Activated naive CD8-positive, alpha-beta T cell treated with anti-CD3 and anti-CD28 coated beads, Interleukin-2, amount 50 U/mL, for 24 hours (primary cell): Measurements from ENCODE around the gene U2SURP.

Experiments used
- ATAC-seq: fragments of 150-1000 bp; cut with Tn5 transposase; one replicate; pipeline ENCODE4 v1.10.0; 2021
- DNase-seq: peaks from one replicate; pipeline ENCODE4 v3.0.0; 2021
- H3K27ac Mint-ChIP-seq: one replicate; pipeline ENCODE4 v1.8.0; 2021; ENCODE audit warnings: mild to moderate bottlenecking, mixed read lengths
- H3K27me3 Mint-ChIP-seq: one replicate; pipeline ENCODE4 v1.8.0; 2021; ENCODE audit warnings: mixed read lengths
- H3K36me3 Mint-ChIP-seq: one replicate; pipeline ENCODE4 v1.8.0; 2021; ENCODE audit warnings: low read depth, mixed read lengths
- H3K4me1 Mint-ChIP-seq: one replicate; pipeline ENCODE4 v1.8.0; 2021; ENCODE audit warnings: mixed read lengths
- H3K4me3 Mint-ChIP-seq: one replicate; pipeline ENCODE4 v1.8.0; 2021; ENCODE audit warnings: mild to moderate bottlenecking, moderate library complexity, mixed read lengths
- H3K9me3 Mint-ChIP-seq: one replicate; pipeline ENCODE4 v1.8.0; 2021; ENCODE audit warnings: mixed read lengths

U2SURP gene

GRCh38 chr3:143083781-143084180 is 82.4 kb downstream of the U2SURP start:
- no peak overlapping the region for H3K27ac Mint-ChIP-seq

GRCh38 chr3:143084856-143085731 is 83.7 kb downstream of the U2SURP start:
- Mint-ChIP-seq H3K27me3 (peaks cover 2% of the 10 kb centered on the region), H3K4me1 (peaks cover 14% of the 10 kb centered on the region), H3K36me3 (no peaks in the 10 kb centered on the region), H3K27ac (no peak overlapping the region), H3K9me3 (no peaks in the 10 kb centered on the region), H3K4me3 (no peak overlapping the region)
- DNase-seq (no peak), ATAC-seq (peak; percentile 63)

More at GRCh38 chr3:143083781-143084180, 82.4 kb downstream of the U2SURP start:
- no peak for DNase-seq
- H3K27me3 Mint-ChIP-seq: peaks cover 2% of the 10 kb centered on the region
- H3K36me3 Mint-ChIP-seq: no peaks in the 10 kb centered on the region
- ATAC-seq: no peak
- no peaks in the 10 kb centered on the region for H3K9me3 Mint-ChIP-seq
- no peak overlapping the region for H3K4me3 Mint-ChIP-seq
- H3K4me1 Mint-ChIP-seq: peaks cover 14% of the 10 kb centered on the region

DNA sequence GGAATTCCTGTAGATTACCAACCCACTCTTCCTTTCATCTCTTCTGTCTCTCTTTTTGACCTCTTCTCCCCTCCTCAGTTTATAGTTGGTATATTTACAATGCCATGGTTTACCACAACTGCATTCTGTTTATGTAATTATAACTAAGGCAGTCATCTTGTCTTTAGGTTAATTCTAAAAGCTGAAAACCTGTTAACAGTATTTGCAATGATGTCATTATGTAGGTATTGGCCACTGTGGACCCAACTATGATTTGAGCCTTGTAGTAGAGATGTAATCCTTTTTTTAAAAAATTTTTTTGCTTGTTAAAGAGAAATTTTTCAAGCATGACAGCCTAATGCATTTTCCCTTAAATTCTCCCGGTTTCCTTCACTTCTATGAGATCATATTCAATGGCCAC is 87.5 kb downstream of the U2SURP start:
- no peaks in the 10 kb centered on the region for H3K9me3 Mint-ChIP-seq
- H3K4me1 Mint-ChIP-seq: no peaks in the 10 kb centered on the region
- DNase-seq (no peak), ATAC-seq (no peak)
- no peaks in the 10 kb centered on the region for H3K36me3 Mint-ChIP-seq
- no peak overlapping the region for H3K4me3 Mint-ChIP-seq
- H3K27ac Mint-ChIP-seq: no peak overlapping the region
- H3K27me3 Mint-ChIP-seq: no peaks in the 10 kb centered on the region

GRCh38 chr3:143089965-143090364 is 88.6 kb downstream of the U2SURP start:
- no peaks in the 10 kb centered on the region for H3K9me3 Mint-ChIP-seq
- no peaks in the 10 kb centered on the region for H3K36me3 Mint-ChIP-seq
- no peaks in the 10 kb centered on the region for H3K4me1 Mint-ChIP-seq
- DNase-seq (no peak), ATAC-seq (no peak)
- H3K27me3 Mint-ChIP-seq: no peaks in the 10 kb centered on the region
- no peak overlapping the region for H3K4me3 Mint-ChIP-seq
- no peak overlapping the region for H3K27ac Mint-ChIP-seq

DNA sequence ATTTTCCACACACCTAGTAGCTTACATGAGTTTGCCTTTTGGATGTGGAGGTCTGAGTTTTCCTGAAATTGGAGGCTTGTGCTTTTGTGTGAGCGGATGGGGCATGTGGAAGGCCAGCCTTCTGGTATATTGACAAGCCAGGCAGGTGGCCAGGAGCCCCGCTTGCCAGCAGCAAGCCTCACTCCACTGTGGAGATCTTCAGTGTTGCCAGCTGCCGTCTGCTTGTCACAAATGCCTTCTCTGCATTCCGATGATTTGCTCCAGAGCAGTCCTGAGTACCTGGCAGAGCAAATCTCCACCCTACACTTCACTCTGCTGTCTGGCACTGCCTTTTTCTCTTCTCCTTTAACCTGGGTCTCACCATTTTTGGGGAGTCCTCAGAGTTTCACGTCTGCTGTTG is 89.1 kb downstream of the U2SURP start:
- H3K9me3 Mint-ChIP-seq: no peaks in the 10 kb centered on the region
- H3K36me3 Mint-ChIP-seq: no peaks in the 10 kb centered on the region
- H3K4me1 Mint-ChIP-seq: no peaks in the 10 kb centered on the region
- H3K4me3 Mint-ChIP-seq: no peak overlapping the region
- ATAC-seq: no peak
- DNase-seq: no peak
- H3K27ac Mint-ChIP-seq: no peak overlapping the region
- H3K27me3 Mint-ChIP-seq: no peaks in the 10 kb centered on the region

GRCh38 chr3:143090976-143091837 is 89.8 kb downstream of the U2SURP start:
- DNase-seq: no peak
- H3K9me3 Mint-ChIP-seq: no peaks in the 10 kb centered on the region
- ATAC-seq: no peak
- no peak overlapping the region for H3K4me3 Mint-ChIP-seq
- no peaks in the 10 kb centered on the region for H3K4me1 Mint-ChIP-seq
- no peaks in the 10 kb centered on the region for H3K27me3 Mint-ChIP-seq
- H3K36me3 Mint-ChIP-seq: no peaks in the 10 kb centered on the region
- H3K27ac Mint-ChIP-seq: no peak overlapping the region

GRCh38 chr3:143092191-143092590 is 90.8 kb downstream of the U2SURP start:
- ATAC-seq (no peak), DNase-seq (no peak)
- H3K27ac Mint-ChIP-seq: no peak overlapping the region
- no peak overlapping the region for H3K4me3 Mint-ChIP-seq
- no peaks in the 10 kb centered on the region for H3K27me3 Mint-ChIP-seq
- H3K4me1 Mint-ChIP-seq: no peaks in the 10 kb centered on the region
- no peaks in the 10 kb centered on the region for H3K9me3 Mint-ChIP-seq
- no peaks in the 10 kb centered on the region for H3K36me3 Mint-ChIP-seq

DNA sequence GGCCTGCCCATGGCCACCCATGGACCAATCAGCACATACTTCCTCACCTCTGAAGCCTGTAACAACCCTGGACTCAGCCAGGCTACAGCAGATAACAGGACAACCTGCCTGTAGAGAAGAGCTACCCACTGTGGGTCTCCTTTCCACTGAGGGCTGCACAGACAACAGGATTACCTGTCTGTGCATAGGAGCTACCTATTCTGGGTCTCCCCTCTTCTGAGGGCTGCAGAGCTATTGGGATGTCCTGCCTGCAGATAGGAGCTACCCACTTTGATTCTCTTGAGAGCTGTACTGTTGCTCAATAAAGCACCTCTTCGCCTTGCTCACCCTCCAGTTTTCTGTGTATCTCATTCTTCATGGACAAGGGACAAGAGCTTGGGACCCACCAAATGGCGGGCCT is 94.4 kb downstream of the U2SURP start:
- Mint-ChIP-seq H3K27ac (no peak overlapping the region), H3K36me3 (no peaks in the 10 kb centered on the region), H3K4me1 (no peaks in the 10 kb centered on the region), H3K9me3 (no peaks in the 10 kb centered on the region), H3K4me3 (no peak overlapping the region), H3K27me3 (no peaks in the 10 kb centered on the region)
- DNase-seq: no peak
- no peak for ATAC-seq

GRCh38 chr3:143098032-143098764 is 96.8 kb downstream of the U2SURP start:
- ATAC-seq (no peak), DNase-seq (no peak)
- Mint-ChIP-seq H3K36me3 (no peaks in the 10 kb centered on the region), H3K9me3 (no peaks in the 10 kb centered on the region), H3K4me1 (peaks cover under 1% of the 10 kb centered on the region), H3K4me3 (no peak overlapping the region), H3K27ac (no peak overlapping the region), H3K27me3 (no peaks in the 10 kb centered on the region)

DNA sequence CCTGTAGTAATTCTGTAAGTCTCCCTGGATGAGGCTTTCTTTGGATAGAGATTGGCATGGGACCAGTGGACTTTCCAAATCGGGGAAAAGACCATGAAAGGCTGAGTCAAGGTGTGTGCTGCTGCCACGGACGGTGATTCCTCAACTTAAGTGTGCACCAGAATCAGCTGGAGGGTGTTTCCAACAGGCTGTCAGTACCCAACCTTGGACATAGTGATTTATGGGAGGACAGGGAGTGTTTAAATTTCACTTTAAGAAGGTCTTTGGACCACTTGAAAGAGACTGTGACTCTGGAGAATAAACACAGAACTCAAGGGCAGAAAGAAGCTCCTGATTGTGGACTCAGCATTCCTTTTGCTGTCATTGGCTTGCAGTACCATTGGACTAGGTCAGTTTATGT is 97.8 kb downstream of the U2SURP start:
- Mint-ChIP-seq H3K27ac (no peak overlapping the region), H3K9me3 (peaks cover 4% of the 10 kb centered on the region), H3K4me1 (peaks cover 6% of the 10 kb centered on the region), H3K36me3 (no peaks in the 10 kb centered on the region), H3K4me3 (no peak overlapping the region), H3K27me3 (no peaks in the 10 kb centered on the region)
- DNase-seq (no peak), ATAC-seq (no peak)

- Mint-ChIP-seq H3K27me3 (no peaks in the 10 kb centered on the region), H3K36me3 (no peaks in the 10 kb centered on the region), H3K9me3 (peaks cover 6% of the 10 kb centered on the region), H3K27ac (no peak overlapping the region), H3K4me3 (no peak overlapping the region), H3K4me1 (peaks cover 6% of the 10 kb centered on the region)
- DNase-seq (no peak), ATAC-seq (no peak)
Observed at GRCh38 chr3:143099690-143100089, 98.3 kb downstream of the U2SURP start.

DNA sequence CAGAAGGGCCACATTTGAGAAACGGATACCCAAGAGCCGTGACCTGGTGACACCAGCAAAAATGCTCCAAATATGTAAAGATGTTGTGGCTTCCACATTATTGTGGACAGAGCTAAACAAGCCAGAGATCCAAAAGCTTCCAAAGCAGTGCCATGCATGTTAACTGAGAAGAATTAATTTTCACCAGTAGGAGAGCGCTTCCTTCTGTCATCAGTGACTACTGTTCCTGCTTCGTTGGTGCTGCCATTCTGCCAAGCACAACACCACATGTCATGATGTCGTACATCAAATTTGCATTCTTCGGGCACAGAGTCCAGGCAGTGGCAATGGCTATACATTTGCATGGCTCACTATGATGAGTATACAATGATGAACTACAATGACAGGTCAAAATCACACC is 99.1 kb downstream of the U2SURP start:
- Mint-ChIP-seq H3K36me3 (no peaks in the 10 kb centered on the region), H3K27ac (no peak overlapping the region), H3K4me1 (peaks cover 6% of the 10 kb centered on the region), H3K4me3 (no peak overlapping the region), H3K9me3 (peaks cover 12% of the 10 kb centered on the region), H3K27me3 (no peaks in the 10 kb centered on the region)
- DNase-seq (no peak), ATAC-seq (no peak)

GRCh38 chr3:143101792-143102381 is 100.5 kb downstream of the U2SURP start:
- H3K9me3 Mint-ChIP-seq: peaks cover 23% of the 10 kb centered on the region
- no peak overlapping the region for H3K27ac Mint-ChIP-seq
- no peak for DNase-seq
- peaks cover 6% of the 10 kb centered on the region for H3K4me1 Mint-ChIP-seq
- peaks cover 1% of the 10 kb centered on the region for H3K36me3 Mint-ChIP-seq
- H3K27me3 Mint-ChIP-seq: no peaks in the 10 kb centered on the region
- no peak overlapping the region for H3K4me3 Mint-ChIP-seq
- ATAC-seq: no peak

DNA sequence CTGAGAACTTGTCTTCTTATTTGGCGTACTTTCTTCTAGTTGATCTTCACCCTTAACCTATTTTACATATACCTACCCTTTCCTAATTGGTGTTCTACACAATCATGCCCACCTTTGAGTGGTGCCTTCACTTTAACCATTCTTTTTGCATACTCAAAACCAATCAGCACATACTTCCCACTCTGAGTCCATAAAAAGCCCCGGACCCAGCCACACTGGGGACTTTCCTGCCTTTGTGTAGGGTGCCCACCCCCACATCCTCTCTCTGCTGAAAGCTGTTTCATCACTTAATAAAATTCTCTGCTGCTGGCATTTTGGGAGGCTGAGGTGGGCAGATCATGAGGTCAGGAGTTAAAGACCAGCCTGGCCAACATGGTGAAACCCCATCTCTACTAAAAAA is 102.3 kb downstream of the U2SURP start:
- Mint-ChIP-seq H3K36me3 (peaks cover 1% of the 10 kb centered on the region), H3K27me3 (no peaks in the 10 kb centered on the region), H3K9me3 (peaks cover 23% of the 10 kb centered on the region), H3K4me1 (peaks cover 6% of the 10 kb centered on the region), H3K27ac (no peak overlapping the region), H3K4me3 (no peak overlapping the region)
- DNase-seq (no peak), ATAC-seq (no peak)
